CD4-positive, alpha-beta T cell treated with Interleukin-1 beta for 1 hour (primary cell): ENCODE data around the gene SH3BGR.

Experiments
- DNase-seq, 2 donors: peaks; one replicate each; pipeline ENCODE4 v3.0.0-alpha.2; 2020 to 2022

SH3BGR gene

GRCh38 chr21:39461419-39461818 is 9.6 kb downstream of the SH3BGR start:
- no peak for DNase-seq

- no peak for DNase-seq
Observed at GRCh38 chr21:39463308-39463707, 11.5 kb downstream of the SH3BGR start.

GRCh38 chr21:39466584-39466983 is 14.8 kb downstream of the SH3BGR start:
- DNase-seq, result no peak

GRCh38 chr21:39467746-39468145 is 16.0 kb downstream of the SH3BGR start:
- DNase-seq, result no peak

GRCh38 chr21:39468559-39468958 is 16.8 kb downstream of the SH3BGR start:
- DNase-seq, result no peak

- no peak for DNase-seq
Observed at GRCh38 chr21:39471598-39471997, 19.8 kb downstream of the SH3BGR start.

- no peak for DNase-seq
Observed at GRCh38 chr21:39472786-39473185, 21.0 kb downstream of the SH3BGR start.

GRCh38 chr21:39474611-39475010 is 22.8 kb downstream of the SH3BGR start:
- DNase-seq, result no peak

GRCh38 chr21:39479164-39479813 is 27.5 kb downstream of the SH3BGR start:
- no peak for DNase-seq

- no peak for DNase-seq
Observed at GRCh38 chr21:39479814-39480182, 28.0 kb downstream of the SH3BGR start.

- no peak for DNase-seq
Observed at GRCh38 chr21:39480271-39480670, 28.5 kb downstream of the SH3BGR start.

GRCh38 chr21:39481886-39482285 is 30.1 kb downstream of the SH3BGR start:
- DNase-seq, result no peak

GRCh38 chr21:39483917-39484316 is 32.1 kb downstream of the SH3BGR start:
- no peak for DNase-seq

- no peak for DNase-seq
Observed at GRCh38 chr21:39484711-39485276, 33.0 kb downstream of the SH3BGR start.

- DNase-seq, result no peak
Observed at GRCh38 chr21:39489380-39489924, 37.7 kb downstream of the SH3BGR start.

- no peak for DNase-seq
Observed at GRCh38 chr21:39499156-39499555, 47.4 kb downstream of the SH3BGR start.

GRCh38 chr21:39502631-39503030 is 50.9 kb downstream of the SH3BGR start:
- DNase-seq, result no peak

- no peak for DNase-seq
Observed at GRCh38 chr21:39503123-39503762, 51.5 kb downstream of the SH3BGR start.

GRCh38 chr21:39504230-39504629 is 52.5 kb downstream of the SH3BGR start:
- DNase-seq, result no peak

GRCh38 chr21:39510240-39510639 is 58.5 kb downstream of the SH3BGR start:
- no peak for DNase-seq

- DNase-seq, result no peak
Observed at GRCh38 chr21:39511102-39511501, 59.3 kb downstream of the SH3BGR start.

GRCh38 chr21:39513735-39514134 is 62.0 kb downstream of the SH3BGR start:
- DNase-seq, result no peak

- no peak for DNase-seq
Observed at GRCh38 chr21:39515684-39516472, 64.1 kb downstream of the SH3BGR start.
